OCI-M1 (cell line): ENCODE measurements around the gene LIN37.
A peak's percentile ranks its signal among the peaks of the same experiment; 100 is the strongest.

Experiments used
- DNase-seq: peaks from one replicate; lab custom pipeline; 2025; lab: John Stamatoyannopoulos, UW

Gene LIN37

DNA sequence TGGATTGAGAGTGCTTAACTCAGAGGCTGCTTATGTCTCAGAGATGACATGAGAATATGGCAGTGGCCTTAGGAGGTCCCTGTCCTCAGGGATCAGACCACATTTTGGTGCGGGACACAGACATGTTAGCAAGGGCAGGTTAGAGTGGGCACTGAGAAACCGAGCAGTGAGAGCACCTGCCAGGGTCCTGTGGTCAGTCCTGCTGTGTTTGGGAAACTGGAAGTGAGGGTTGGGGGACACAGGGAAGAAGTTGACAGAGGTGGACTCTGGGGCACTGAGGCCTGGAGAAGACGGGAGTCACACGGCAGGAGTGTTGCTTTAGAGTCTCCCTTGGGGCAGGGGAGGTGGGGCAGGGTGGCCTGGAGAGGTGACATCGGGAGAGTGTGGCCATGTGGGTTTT is 13.5 kb upstream of the LIN37 start:
- no peak for DNase-seq

GRCh38 chr19:35736913-35737886 is 11.2 kb upstream of the LIN37 start:
- peak; percentile 28 for DNase-seq

DNA sequence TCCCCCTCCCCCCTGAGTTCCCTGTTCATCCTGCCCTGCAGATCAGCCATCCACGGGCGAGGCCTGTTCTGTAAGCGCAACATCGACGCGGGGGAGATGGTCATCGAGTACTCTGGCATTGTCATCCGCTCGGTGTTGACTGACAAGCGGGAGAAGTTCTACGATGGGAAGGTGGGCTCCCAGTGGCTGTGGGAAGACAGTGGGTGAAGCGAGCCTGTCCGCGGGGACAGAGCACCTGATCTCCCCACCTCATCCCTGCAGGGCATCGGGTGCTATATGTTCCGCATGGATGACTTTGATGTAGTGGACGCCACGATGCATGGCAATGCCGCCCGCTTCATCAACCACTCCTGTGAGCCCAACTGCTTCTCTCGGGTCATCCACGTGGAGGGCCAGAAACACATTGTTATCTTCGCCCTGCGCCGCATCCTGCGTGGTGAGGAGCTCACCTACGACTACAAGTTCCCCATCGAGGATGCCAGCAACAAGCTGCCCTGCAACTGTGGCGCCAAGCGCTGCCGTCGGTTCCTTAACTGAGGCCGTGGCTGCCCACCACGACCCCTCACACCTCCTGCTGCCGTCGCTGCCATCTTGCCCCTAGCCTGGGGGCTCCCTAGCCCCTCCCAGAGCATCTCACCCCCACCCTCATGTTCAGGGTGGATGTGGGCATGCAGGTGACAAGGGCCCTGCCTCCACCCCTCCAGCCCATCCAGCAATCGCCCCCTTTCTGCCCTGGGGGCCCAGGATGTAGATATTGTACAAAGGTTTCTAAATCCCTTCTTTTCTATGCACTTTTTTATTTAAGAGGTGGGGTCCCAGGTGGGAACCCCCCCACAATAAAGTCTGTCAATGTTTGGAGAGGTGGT is 10.1 kb upstream of the LIN37 start:
- DNase-seq: no peak

GRCh38 chr19:35738887-35739229 is 9.5 kb upstream of the LIN37 start:
- DNase-seq: peak; percentile 33

DNA sequence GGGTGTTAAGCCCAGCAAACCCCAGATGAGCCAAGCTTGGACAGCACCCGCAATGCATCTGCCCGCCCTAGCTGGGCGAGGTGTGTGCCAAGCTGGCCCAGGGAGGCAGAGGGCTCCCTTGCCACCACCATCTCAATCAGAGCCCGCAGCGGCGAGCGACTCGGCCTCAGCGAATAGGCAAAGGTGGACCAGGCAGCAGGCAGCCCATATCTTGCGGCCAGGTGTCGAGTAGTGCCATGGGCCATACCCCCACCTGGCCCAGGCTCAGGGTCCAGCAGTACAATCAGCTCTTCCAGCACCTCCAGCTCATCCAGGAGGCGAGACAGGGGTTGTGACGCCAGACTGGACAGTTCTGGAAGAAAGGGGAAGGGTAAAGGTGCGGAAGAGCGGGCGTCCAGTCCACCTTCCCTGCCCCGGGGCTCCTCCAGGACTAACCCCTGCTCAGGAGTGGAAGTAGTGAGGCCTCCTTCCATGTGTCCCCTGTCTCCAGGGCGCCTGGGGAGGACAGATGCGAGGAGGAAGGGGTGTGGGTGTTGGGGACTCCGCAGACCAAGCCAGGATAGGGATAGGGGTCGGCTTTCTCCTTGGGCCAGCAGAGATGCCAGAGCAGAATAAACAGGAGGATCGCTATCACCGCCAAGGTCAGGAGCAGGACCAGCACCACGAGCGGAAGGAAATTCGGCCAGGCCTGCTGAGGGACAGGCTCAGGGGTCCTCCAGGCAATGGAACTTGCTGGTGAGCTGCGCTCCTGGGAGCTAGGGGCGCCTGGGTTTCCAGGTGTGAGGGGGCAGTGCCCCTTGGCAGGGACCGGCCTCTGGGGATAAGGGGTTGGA is 8.9 kb upstream of the LIN37 start:
- no peak for DNase-seq

DNA sequence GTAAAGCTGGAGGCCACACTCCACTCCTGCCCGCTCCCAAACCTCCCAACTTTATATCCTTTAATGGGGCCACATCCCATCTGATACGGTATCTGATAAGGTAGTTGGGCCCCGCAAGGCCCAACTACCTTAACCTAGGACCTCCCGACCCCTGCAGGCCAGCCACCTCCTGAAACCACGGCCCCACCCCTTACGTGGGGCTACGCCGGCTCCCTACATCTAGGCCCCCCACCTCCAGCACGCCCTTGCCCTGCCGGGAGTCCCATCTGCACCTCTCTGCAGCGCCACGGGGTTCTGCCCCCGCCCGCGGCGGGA is 8.3 kb upstream of the LIN37 start:
- no peak for DNase-seq

- DNase-seq: peak; percentile 100
These were observed 7.8 kb upstream of the LIN37 start for GRCh38 chr19:35740423-35741202.

- no peak for DNase-seq
These were observed 7.2 kb upstream of the LIN37 start for GRCh38 chr19:35741203-35741515.

- DNase-seq: peak; percentile 85
These were observed 6.2 kb upstream of the LIN37 start, which contains the start of gene IGFLR1 for GRCh38 chr19:35742121-35742724. Gene IGFLR1, minus strand, starts transcription at chr19:35742452. Its CDS starts 1,272 bp downstream, at chr19:35741180.

GRCh38 chr19:35743640-35744429 is 4.5 kb upstream of the LIN37 start:
- DNase-seq: no peak

DNA sequence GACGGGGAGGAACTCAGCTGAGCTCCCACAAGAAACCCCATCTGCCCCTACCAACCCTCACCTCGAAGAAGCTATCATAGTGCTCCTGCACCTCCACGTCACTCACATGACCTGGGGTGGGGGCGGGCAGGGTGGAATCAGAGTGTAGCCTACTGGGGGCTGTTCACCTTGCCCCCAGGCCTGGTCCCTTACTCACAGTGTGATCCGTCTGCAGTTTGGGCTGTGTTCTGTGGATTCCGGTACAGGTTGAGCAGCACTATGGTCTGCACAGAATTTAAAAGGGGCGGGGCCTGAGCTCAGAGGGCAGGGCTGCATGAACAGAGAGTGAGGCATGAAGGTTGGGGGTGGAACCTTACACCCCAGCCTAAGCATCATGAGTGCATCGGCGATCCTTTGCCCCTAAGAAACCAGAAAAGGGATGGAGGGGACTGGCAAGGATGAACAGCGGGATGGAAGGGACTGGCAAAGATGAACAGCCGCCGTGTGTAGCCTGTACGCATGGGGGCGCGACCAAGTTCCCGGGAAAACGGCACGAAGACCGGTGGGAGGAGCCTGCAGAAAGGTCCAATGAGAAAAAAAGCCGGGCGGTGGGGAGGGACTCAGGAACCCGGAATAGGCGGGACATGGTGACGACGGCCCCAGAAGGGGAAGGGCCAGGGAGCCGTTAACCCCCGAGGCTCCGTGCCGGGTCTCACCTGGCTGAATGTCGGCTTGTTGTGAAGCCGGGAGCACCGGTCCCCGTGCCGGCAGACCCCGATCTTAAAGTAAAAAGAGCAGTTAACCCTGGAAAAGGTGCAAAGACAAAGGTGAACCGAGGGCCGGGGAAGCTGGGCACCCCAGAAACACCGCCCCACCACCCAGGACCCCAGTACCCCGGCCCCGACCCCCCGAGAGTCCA is 3.7 kb upstream of the LIN37 start:
- peak; percentile 99 for DNase-seq

DNA sequence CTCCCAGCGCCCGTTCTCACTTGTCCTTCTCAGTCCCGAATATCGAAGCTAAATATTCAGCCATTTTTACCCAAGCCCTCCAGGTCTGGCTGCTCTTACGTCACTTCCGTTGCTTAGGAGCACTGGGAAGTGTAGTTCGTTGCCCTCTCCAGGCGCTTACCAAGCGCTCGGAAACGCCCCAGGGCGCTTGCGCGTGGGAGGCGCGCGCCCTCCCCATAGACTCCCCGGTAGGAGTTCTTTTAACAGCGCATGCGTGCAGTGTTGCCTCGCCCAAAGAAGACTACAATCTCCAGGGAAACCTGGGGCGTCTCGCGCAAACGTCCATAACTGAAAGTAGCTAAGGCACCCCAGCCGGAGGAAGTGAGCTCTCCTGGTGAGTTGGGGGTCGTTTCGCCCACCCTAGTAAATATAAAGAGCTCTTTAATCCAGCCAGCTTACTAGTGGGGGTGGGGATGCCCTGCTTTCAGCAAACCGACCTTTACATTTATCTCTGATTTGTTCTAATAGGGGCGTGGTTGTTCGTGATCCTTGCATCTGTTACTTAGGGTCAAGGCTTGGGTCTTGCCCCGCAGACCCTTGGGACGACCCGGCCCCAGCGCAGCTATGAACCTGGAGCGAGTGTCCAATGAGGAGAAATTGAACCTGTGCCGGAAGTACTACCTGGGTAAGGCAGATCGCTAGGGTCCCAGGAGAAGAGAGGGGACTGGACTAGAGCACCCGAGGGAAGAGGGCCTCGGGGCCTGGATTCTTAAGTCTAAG is 2.9 kb upstream of the LIN37 start, which contains the start of the genes PSENEN and U2AF1L4:
PSENEN (plus strand) TSS at position 324 of the 759 bp plus-strand sequence; CDS start at position 604, 280 bp downstream.
U2AF1L4 (minus strand) TSS at position 91 of the 759 bp plus-strand sequence; CDS start at position 64, 27 bp downstream.
- DNase-seq: peak; percentile 100

DNA sequence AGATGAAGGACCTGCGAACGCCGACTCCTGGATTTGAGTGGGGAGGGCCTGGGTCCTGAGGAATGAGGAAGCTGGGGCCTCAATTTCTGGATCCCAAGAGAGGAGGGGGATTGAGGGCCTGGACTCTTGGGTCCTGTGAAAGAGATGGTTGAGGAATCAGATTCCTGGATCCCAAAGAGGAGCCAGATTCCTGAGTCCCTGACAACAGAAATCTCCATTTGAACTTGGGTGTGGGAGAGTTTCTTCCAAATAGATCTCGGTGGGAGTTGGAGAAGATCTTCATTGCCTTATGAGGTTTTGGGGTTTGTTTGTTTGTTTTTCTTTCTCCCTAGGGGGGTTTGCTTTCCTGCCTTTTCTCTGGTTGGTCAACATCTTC is 2.3 kb upstream of the LIN37 start:
- no peak for DNase-seq

- no peak for DNase-seq
These were observed 1.8 kb upstream of the LIN37 start for GRCh38 chr19:35746531-35746930.

- DNase-seq: no peak
These were observed 1.8 kb downstream of the LIN37 start for GRCh38 chr19:35750167-35750566.

DNA sequence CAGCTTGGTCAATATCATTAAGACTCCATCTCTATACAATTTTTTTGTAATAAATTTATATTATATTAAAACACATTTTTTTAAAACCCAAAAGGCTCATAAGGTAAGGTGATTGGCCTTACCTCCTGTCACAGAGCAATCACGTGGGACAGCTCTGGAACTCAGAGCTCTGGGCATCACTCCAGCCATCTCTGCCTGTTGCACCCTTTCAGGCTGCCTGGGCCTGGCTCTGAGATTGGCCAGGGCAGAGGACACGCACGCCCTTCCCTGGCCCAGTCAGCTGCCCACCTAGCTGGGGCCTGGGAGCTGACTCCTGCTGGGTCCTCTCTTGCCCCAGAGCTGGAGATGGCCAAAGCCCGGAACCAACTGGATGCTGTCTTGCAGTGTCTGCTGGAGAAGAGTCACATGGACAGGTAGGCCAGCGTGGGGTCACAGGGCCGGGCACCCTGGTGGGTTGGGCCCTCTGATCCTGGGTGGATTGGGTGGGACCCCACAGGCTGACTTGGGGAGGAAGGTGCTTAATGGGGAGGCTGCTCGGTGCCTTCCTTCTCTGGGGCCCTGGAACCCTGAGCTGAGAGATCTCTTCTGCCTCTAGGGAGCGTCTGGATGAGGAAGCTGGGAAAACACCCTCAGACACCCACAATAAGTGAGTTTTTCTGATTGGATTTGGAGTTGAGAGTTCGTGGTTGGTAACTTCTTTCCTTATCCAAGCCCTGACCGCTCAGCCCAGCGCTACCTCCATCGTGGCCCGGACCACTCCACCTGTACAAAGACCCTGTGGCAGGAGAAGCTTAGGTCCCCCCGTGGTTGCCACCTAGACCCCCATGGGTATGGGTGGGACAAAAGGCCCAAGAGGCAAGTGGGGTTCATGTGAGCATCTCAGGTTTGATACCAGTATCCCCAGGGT is 3.7 kb downstream of the LIN37 start:
- no peak for DNase-seq

GRCh38 chr19:35752746-35753350 is 4.5 kb downstream of the LIN37 start:
- DNase-seq: no peak
